Coronary artery (tissue), 2 donors: Measurements from ENCODE around the gene TNNT3.

ENCODE experiments used
- DNase-seq: peaks from one replicate; pipeline ENCODE4 v3.0.0-alpha.2; 2017; ENCODE audit warnings: low spot score
- H3K27ac ChIP-seq, 2 donors: fragments of 200-600 bp; sonication (generic); one replicate each; pipeline ENCODE4 v1.5.1; 2016 to 2019
- H3K4me3 ChIP-seq: fragments of 200-600 bp; sonication (generic); 2 replicates; pipeline ENCODE4 v1.5.1; 2016; ENCODE audit warnings: mild to moderate bottlenecking, moderate library complexity
- CTCF ChIP-seq: fragments of 200-600 bp; sonication (generic); IDR thresholded peaks from one replicate; pipeline ENCODE4 v1.5.1; 2019; ENCODE audit warnings: antibody characterized with exemption

TNNT3 gene

GRCh38 chr11:1964348-1964747, 44.8 kb downstream of the TNNT3 start:
- no peak for DNase-seq
- no peak overlapping the region for H3K27ac ChIP-seq
- no peak for TF ChIP-seq CTCF
- no peak overlapping the region for H3K4me3 ChIP-seq

GRCh38 chr11:1964955-1965354, 45.5 kb downstream of the TNNT3 start:
- no peak for DNase-seq
- TF ChIP-seq CTCF: no peak
- Histone ChIP-seq H3K4me3 (no peak overlapping the region), H3K27ac (no peak overlapping the region)

GRCh38 chr11:1966531-1966930, 47.0 kb downstream of the TNNT3 start:
- Histone ChIP-seq H3K4me3 (no peak overlapping the region), H3K27ac (no peak overlapping the region)
- DNase-seq: no peak
- no peak for TF ChIP-seq CTCF

GRCh38 chr11:1967641-1968225, 48.2 kb downstream of the TNNT3 start:
- no peak for DNase-seq
- Histone ChIP-seq H3K27ac (no peak overlapping the region), H3K4me3 (no peak overlapping the region)
- TF ChIP-seq CTCF: no peak

GRCh38 chr11:1968454-1969002, 49.0 kb downstream of the TNNT3 start:
- no peak overlapping the region for H3K4me3 ChIP-seq
- no peak for DNase-seq
- H3K27ac ChIP-seq: no peak overlapping the region
- no peak for TF ChIP-seq CTCF

GRCh38 chr11:1969035-1969434, 49.5 kb downstream of the TNNT3 start:
- no peak for DNase-seq
- TF ChIP-seq CTCF: no peak
- no peak overlapping the region for H3K27ac ChIP-seq
- no peak overlapping the region for H3K4me3 ChIP-seq

- no peak for TF ChIP-seq CTCF
- H3K27ac ChIP-seq: no peak overlapping the region
- no peak for DNase-seq
- H3K4me3 ChIP-seq: no peak overlapping the region
Measured at GRCh38 chr11:1969776-1970175, 50.3 kb downstream of the TNNT3 start.
